ENCODE data around the gene DERL2. TPM values are rescaled to one million over a fixed set of nuclear protein-coding genes. Genes with fewer than 3 reads are reported as not detected.

DERL2 gene
- total RNA-seq, 6 donors from 2014 or later, result 6.3 to 60.5 (median 30.8) TPM

DNA sequence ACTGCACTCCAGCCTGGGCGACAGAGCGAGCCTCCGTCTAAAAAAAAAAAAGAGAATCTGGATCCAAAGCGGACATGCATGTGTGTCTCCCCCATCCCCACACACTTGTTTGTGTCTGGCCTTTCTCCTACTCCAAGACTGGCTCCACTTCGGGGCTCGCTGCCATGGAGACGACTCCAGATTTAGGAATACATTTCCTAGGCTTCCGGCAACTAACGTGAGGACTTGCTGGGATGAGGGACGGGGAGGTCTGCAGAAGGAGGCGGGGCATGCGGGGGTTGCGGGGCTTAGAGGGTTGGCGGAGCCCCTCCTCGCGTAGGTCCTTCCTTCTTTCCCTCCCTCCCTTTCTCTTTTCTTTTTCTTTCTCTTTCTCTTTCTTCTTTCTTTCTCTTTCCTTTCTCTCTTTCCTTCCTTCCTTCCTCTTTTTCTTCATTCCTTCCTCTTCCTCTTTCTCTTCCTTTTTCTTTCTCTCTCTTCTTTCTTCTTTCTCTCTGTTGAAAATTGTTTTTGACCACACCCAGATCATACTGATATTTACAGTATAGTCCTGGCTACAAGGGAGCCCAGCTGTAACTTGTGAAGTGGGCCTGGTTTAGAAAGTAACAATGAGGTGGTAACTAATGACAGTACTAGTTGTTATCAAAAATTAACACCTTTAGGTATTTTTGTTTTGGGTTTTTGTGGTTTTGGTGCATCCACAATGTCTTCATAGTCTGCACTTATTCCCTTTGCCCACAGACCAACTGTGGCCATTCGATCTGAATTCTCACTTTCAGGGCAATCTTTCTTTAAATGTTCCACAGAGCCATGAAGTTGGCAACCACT lies 25.6 kb upstream of the DERL2 start:
- H3K4me3 ChIP-seq, result no peak overlapping the region
- WGBS, 2 donors, result 54 to 71% methylated on average over 17 of the region's 17 CpGs
- ATAC-seq (ENCODE audit: low FRiP score in 2 of 2), result no peak

DNA sequence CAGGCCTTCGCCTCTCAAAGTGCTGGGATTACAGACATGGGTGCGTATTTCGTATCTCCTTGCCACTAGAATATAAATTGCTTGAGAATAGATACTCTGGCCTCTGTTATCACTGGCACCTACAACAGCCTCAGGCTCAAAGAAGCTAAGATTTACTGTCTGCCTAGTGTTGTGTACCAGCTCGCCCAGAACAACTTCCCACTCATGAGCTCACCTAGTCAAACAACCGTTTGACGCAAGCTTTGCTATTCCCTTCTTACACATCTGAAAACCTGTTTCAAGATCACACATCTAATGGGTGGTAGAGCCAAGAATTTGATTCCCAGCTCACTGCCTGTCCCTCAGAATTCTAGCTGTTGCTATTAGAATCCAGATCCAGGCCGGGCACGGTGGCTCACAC lies 24.8 kb upstream of the DERL2 start:
- ATAC-seq (ENCODE audit: low FRiP score in 2 of 2), result no peak
- no peak for TF ChIP-seq POLR2A (IDR thresholded peaks at IDR 0.05)
- no peak for TF ChIP-seq EP300 (IDR thresholded peaks at IDR 0.05)
- no peak for TF ChIP-seq POLR2AphosphoS5 (IDR thresholded peaks at IDR 0.05)
- TF ChIP-seq, protein P1, sequence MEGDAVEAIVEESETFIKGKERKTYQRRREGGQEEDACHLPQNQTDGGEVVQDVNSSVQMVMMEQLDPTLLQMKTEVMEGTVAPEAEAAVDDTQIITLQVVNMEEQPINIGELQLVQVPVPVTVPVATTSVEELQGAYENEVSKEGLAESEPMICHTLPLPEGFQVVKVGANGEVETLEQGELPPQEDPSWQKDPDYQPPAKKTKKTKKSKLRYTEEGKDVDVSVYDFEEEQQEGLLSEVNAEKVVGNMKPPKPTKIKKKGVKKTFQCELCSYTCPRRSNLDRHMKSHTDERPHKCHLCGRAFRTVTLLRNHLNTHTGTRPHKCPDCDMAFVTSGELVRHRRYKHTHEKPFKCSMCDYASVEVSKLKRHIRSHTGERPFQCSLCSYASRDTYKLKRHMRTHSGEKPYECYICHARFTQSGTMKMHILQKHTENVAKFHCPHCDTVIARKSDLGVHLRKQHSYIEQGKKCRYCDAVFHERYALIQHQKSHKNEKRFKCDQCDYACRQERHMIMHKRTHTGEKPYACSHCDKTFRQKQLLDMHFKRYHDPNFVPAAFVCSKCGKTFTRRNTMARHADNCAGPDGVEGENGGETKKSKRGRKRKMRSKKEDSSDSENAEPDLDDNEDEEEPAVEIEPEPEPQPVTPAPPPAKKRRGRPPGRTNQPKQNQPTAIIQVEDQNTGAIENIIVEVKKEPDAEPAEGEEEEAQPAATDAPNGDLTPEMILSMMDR (IDR thresholded peaks at IDR 0.05), result no peak

More for the DNA sequence above, 25.6 kb upstream of the DERL2 start:
- TF ChIP-seq, protein P1 (IDR thresholded peaks at IDR 0.05), result no peak
- no peak for TF ChIP-seq POLR2A (IDR thresholded peaks at IDR 0.05)
- TF ChIP-seq EP300 (IDR thresholded peaks at IDR 0.05), result no peak
- no peak for TF ChIP-seq POLR2AphosphoS5 (IDR thresholded peaks at IDR 0.05)
- Histone ChIP-seq H3K36me3 (peaks cover 0 to 26% (median 9%) of the 10 kb centered on the region in 4 donors), H3K4me1 (no peaks in the 10 kb centered on the region), H3K9me3 (no peaks in the 10 kb centered on the region), H3K27ac (no peak overlapping the region), H3K27me3 (no peaks in the 10 kb centered on the region)
- no peak for DNase-seq

DNA sequence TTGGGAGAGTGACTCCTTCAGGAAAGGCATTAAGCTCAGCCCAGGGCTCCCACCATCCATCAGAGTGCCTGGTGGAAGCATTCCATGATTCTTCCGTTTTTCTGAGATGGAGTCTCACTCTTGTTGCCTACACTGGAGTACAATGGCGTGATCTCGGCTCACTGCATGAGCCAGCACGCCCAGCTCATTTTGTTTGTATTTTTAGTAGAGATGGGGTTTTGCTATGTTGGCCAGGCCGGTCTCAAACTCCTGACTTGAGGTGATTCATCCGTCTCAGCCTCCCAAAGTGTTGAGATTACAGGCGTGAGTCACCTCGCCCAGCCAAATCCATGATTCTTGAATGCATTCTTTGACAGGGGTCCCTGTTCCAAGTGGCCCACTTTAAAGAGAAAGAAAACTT lies 23.5 kb upstream of the DERL2 start:
- Histone ChIP-seq H3K9me3 (no peaks in the 10 kb centered on the region), H3K4me1 (no peaks in the 10 kb centered on the region), H3K27me3 (no peaks in the 10 kb centered on the region), H3K36me3 (peaks cover 0 to 21% (median 3%) of the 10 kb centered on the region in 4 donors), H3K4me3 (no peak overlapping the region), H3K27ac (no peak overlapping the region)
- ATAC-seq (ENCODE audit: low FRiP score in 2 of 2) (no peak), DNase-seq (no peak)
- no peak for TF ChIP-seq POLR2A (IDR thresholded peaks at IDR 0.05)
- no peak for TF ChIP-seq POLR2AphosphoS5 (IDR thresholded peaks at IDR 0.05)
- TF ChIP-seq, protein P1 (IDR thresholded peaks at IDR 0.05), result no peak
- no peak for TF ChIP-seq EP300 (IDR thresholded peaks at IDR 0.05)
- 76 to 83% methylated on average over 8 of the region's 8 CpGs for WGBS, 2 donors

More for the DNA sequence above, 24.8 kb upstream of the DERL2 start:
- Histone ChIP-seq H3K4me1 (no peaks in the 10 kb centered on the region), H3K27ac (no peak overlapping the region), H3K27me3 (no peaks in the 10 kb centered on the region), H3K36me3 (peaks cover 0 to 23% (median 9%) of the 10 kb centered on the region in 4 donors), H3K9me3 (no peaks in the 10 kb centered on the region), H3K4me3 (no peak overlapping the region)
- WGBS, 2 donors, result 79 to 91% methylated on average over 7 to 8 of the region's 8 CpGs
- DNase-seq, result no peak

DNA sequence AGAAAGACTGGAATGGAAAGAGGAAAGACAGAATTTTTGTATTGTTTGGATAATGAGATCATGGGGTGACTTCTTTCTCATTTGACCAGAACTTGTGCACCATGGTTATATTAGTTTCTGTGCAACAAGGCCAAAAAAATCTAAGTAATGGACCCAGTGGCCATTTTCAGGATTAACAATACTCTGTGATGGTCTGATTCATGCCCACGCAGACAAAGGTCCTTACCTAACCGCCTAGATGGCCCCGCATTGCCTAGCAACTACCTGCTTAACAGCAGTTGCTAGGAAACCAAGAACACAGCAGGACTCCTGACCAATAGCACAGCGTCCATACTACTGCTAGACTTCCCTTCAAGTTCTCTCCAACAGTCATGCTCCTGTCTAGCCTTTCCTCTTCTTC lies 22.8 kb upstream of the DERL2 start:
- Histone ChIP-seq H3K4me3 (no peak overlapping the region), H3K4me1 (no peaks in the 10 kb centered on the region), H3K27ac (no peak overlapping the region), H3K27me3 (no peaks in the 10 kb centered on the region), H3K36me3 (peaks cover 0 to 14% (median 2%) of the 10 kb centered on the region in 4 donors), H3K9me3 (no peaks in the 10 kb centered on the region)
- no peak for ATAC-seq (ENCODE audit: low FRiP score in 2 of 2)
- WGBS, 2 donors, result 38 to 55% methylated on average over 4 of the region's 4 CpGs
- no peak for DNase-seq
- no peak for TF ChIP-seq POLR2AphosphoS5 (IDR thresholded peaks at IDR 0.05)
- TF ChIP-seq, protein P1 (IDR thresholded peaks at IDR 0.05), result no peak
- no peak for TF ChIP-seq EP300 (IDR thresholded peaks at IDR 0.05)
- TF ChIP-seq POLR2A (IDR thresholded peaks at IDR 0.05), result no peak
